Measurements from ENCODE around the gene CIAO2A. TPM values are rescaled to one million over a fixed set of nuclear protein-coding genes. Genes with fewer than 3 reads are reported as not detected.
A peak's percentile ranks its signal among the peaks of the same experiment; 100 is the strongest.

CIAO2A gene
- total RNA-seq, 4 donors from 2014 or later = 22.9 to 46.9 (median 32.7) TPM

GRCh38 chr15:64137226-64137833 lies 43.7 kb upstream of the CIAO2A start:
- 66 to 70% methylated on average over 7 to 8 of the region's 8 CpGs for WGBS, 2 donors
- no peaks in the 10 kb centered on the region for H3K9me3 ChIP-seq
- no peak overlapping the region for H3K4me3 ChIP-seq
- peaks cover 14 to 79% (median 30%) of the 10 kb centered on the region in 3 donors for H3K36me3 ChIP-seq
- H3K4me1 ChIP-seq = peaks cover 0 to 28% (median 0%) of the 10 kb centered on the region in 4 donors
- no peak overlapping the region for H3K27ac ChIP-seq
- H3K27me3 ChIP-seq = no peaks in the 10 kb centered on the region
- DNase-seq (ENCODE audit: low spot score in 2 of 2) = no peak
- TF ChIP-seq EP300 (IDR thresholded peaks at IDR 0.05) = no peak
- TF ChIP-seq CTCF (IDR thresholded peaks at IDR 0.05) = no peak
- no peak for TF ChIP-seq POLR2A (IDR thresholded peaks at IDR 0.05)

DNA sequence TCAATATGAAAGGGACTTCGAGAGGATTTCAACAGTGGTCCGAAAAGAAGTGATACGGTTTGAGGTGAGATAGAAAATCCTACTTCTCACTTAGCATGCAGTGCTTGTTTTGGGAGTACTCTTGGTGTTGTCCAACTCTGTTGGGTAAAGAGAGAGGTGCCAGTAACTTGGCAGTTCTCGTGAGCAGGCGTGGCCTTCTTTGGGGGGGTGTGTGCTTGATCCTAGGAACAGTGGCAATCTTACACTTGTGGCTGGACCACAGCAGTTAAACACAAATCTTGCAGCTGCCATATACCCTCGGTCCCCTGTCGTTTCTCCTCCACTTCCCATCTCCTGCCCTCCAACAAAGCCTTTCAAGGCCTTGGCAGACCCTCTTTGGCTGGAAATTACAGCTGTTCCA lies 42.7 kb upstream of the CIAO2A start:
- no peak for DNase-seq (ENCODE audit: low spot score in 2 of 2)
- Histone ChIP-seq H3K36me3 (peaks cover 16 to 79% (median 40%) of the 10 kb centered on the region in 3 donors), H3K27me3 (no peaks in the 10 kb centered on the region)

DNA sequence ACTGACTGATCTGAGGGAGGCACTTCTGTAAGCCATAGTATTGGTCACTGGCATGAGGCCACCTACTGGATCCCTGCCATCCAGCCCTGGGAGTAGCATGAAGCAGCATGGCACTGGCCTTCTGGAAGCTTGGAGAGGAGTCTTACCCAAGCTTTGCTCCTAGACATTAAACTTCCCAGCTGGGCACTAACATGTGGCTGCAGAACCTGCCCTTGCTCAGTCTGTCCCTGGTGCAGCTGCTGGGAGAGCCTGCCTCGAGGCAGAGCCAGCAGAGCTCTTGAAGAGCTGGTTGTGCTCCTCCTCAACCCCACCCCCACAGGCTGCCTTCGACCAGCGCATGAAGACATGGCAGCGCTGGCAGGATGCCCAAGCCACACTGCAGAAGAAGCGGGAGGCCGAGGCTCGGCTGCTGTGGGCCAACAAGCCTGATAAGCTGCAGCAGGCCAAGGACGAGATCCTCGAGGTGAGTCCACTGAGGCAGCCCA lies 40.7 kb upstream of the CIAO2A start:
- H3K27ac ChIP-seq = peak overlapping the region in 1 of 4 donors; percentile 2
- H3K4me1 ChIP-seq = peaks cover 0 to 15% (median 0%) of the 10 kb centered on the region in 4 donors
- H3K36me3 ChIP-seq = peaks cover 26 to 95% (median 55%) of the 10 kb centered on the region in 3 donors
- no peaks in the 10 kb centered on the region for H3K27me3 ChIP-seq
- TF ChIP-seq EP300 (IDR thresholded peaks at IDR 0.05) = no peak
- no peak for TF ChIP-seq CTCF (IDR thresholded peaks at IDR 0.05)
- TF ChIP-seq POLR2A (IDR thresholded peaks at IDR 0.05) = no peak
- H3K9me3 ChIP-seq = no peaks in the 10 kb centered on the region
- no peak for DNase-seq (ENCODE audit: low spot score in 2 of 2)
- WGBS, 2 donors = 68 to 69% methylated on average over 5 to 9 of the region's 9 CpGs
- H3K4me3 ChIP-seq = no peak overlapping the region

More for the DNA sequence above, 42.7 kb upstream of the CIAO2A start:
- no peak overlapping the region for H3K27ac ChIP-seq
- H3K9me3 ChIP-seq = no peaks in the 10 kb centered on the region
- H3K4me1 ChIP-seq = peaks cover 0 to 25% (median 0%) of the 10 kb centered on the region in 4 donors
- TF ChIP-seq CTCF (IDR thresholded peaks at IDR 0.05) = no peak
- TF ChIP-seq POLR2A (IDR thresholded peaks at IDR 0.05) = no peak
- no peak for TF ChIP-seq EP300 (IDR thresholded peaks at IDR 0.05)
- H3K4me3 ChIP-seq = no peak overlapping the region
- WGBS, 2 donors = 84 to 93% methylated on average over 7 of the region's 7 CpGs

DNA sequence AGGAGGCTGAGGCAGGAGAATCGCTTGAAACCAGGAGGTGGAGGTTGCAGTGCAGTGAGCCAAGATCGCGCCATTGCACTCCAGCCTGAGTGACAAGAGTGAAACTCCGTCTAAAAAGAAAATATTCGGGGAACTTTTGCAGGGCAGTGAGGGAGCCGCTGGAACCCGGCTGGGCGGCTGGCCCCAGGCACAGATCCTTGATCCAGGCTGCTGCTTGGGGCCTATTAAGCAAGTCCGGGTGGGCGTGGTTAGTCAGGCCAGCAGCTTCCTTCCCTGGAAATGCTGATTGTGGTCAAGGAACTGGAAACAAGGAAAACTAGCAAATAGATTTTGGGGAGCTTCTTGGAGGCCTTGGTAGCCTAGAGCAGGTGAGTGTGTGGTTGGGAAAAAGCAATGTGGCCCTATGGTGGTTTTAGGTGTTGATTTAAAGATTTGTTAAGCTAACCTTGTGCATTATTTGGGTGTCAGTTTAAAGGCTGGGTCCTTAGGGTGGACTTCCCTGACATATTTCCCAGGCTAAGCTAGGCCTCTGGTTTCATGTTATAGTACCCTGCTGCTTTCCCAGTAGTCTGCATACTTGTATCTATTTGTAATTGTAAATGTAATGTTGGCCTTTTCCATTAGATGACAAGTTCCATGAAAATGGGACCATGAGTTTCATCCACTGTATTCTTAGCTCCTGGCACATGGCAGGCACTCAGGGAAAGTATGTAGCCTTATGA lies 40.1 kb upstream of the CIAO2A start:
- Histone ChIP-seq H3K27ac (peak overlapping the region in 1 of 4 donors; percentile 2), H3K9me3 (no peaks in the 10 kb centered on the region), H3K27me3 (no peaks in the 10 kb centered on the region), H3K4me1 (peaks cover 0 to 15% (median 0%) of the 10 kb centered on the region in 4 donors), H3K36me3 (peaks cover 26 to 100% (median 55%) of the 10 kb centered on the region in 3 donors), H3K4me3 (no peak overlapping the region)
- WGBS, 2 donors = 83 to 90% methylated on average over 10 of the region's 10 CpGs
- TF ChIP-seq CTCF (IDR thresholded peaks at IDR 0.05) = no peak
- TF ChIP-seq EP300 (IDR thresholded peaks at IDR 0.05) = no peak
- no peak for TF ChIP-seq POLR2A (IDR thresholded peaks at IDR 0.05)
- no peak for DNase-seq (ENCODE audit: low spot score in 2 of 2)

GRCh38 chr15:64132217-64132616 lies 38.6 kb upstream of the CIAO2A start:
- Histone ChIP-seq H3K27ac (no peak overlapping the region), H3K4me1 (peaks cover 0 to 15% (median 0%) of the 10 kb centered on the region in 4 donors), H3K27me3 (no peaks in the 10 kb centered on the region), H3K4me3 (no peak overlapping the region), H3K9me3 (no peaks in the 10 kb centered on the region), H3K36me3 (peaks cover 24 to 100% (median 47%) of the 10 kb centered on the region in 3 donors)
- 91 to 95% methylated on average over 4 of the region's 4 CpGs for WGBS, 2 donors
- TF ChIP-seq POLR2A (IDR thresholded peaks at IDR 0.05) (no peak), CTCF (IDR thresholded peaks at IDR 0.05) (no peak), EP300 (IDR thresholded peaks at IDR 0.05) (no peak)
- no peak for DNase-seq (ENCODE audit: low spot score in 2 of 2)

All from tibial nerve (tissue), 4 donors.